GM21529 (cell line): Measurements from ENCODE around the gene ANO9.

Source experiments
- ATAC-seq: cut with Tn5 transposase; IDR thresholded peaks from one replicate; pipeline ENCODE4 v1.9.1; 2021; ENCODE audit not compliant: unreplicated experiment

Gene ANO9

GRCh38 chr11:371716-372590, 69.9 kb downstream of the ANO9 start:
- no peak for ATAC-seq

GRCh38 chr11:371051-371450, 70.8 kb downstream of the ANO9 start:
- no peak for ATAC-seq

- no peak for ATAC-seq
Measured at GRCh38 chr11:370070-370941, 71.5 kb downstream of the ANO9 start.

GRCh38 chr11:369336-370018, 72.3 kb downstream of the ANO9 start, which contains the start of gene B4GALNT4:
TSS of gene B4GALNT4 (plus strand) at chr11:369499. CDS start at chr11:369804, 305 bp downstream.
- ATAC-seq, result no peak

- ATAC-seq, result no peak
Measured at GRCh38 chr11:368414-369335, 73.1 kb downstream of the ANO9 start.

- ATAC-seq, result no peak
Measured at GRCh38 chr11:367956-368413, 73.8 kb downstream of the ANO9 start.
